MM.1S (cell line): ENCODE measurements around the gene IL1RAP.

Experiments used
- DNase-seq: peaks from one replicate; pipeline ENCODE4 v3.0.0-alpha.2; 2015
- H2AFZ ChIP-seq: fragments of 300-600 bp; sonication (generic); 2 replicates; pipeline ENCODE4 v1.6.0; 2016; ENCODE audit warnings: antibody characterized with exemption, low read length
- H3F3A ChIP-seq: fragments of 300-600 bp; sonication (generic); 2 replicates; pipeline ENCODE4 v1.6.1; 2016; ENCODE audit warnings: mild to moderate bottlenecking, antibody characterized with exemption, low read length, moderate library complexity, mixed read lengths; ENCODE audit not compliant: insufficient read depth
- H3K27ac ChIP-seq: fragments of 300-600 bp; sonication (generic); 2 replicates; pipeline ENCODE4 v1.5.1; 2016; ENCODE audit warnings: mild to moderate bottlenecking, low read length
- H3K27me3 ChIP-seq: fragments of 300-600 bp; sonication (generic); replicated peaks from 2 replicates; pipeline ENCODE4 v1.6.0; 2016; ENCODE audit warnings: low read length; ENCODE audit not compliant: insufficient read depth
- H3K36me3 ChIP-seq: fragments of 300-600 bp; sonication (generic); replicated peaks from 2 replicates; pipeline ENCODE4 v1.6.1; 2016; ENCODE audit warnings: mild to moderate bottlenecking, low read length, mixed read lengths; ENCODE audit not compliant: insufficient read depth
- H3K4me1 ChIP-seq: fragments of 300-600 bp; sonication (generic); 2 replicates; pipeline ENCODE4 v1.6.1; 2016; ENCODE audit warnings: low read length, mixed read lengths
- H3K4me2 ChIP-seq: fragments of 300-600 bp; sonication (generic); 2 replicates; pipeline ENCODE4 v1.6.0; 2016; ENCODE audit warnings: low read depth, low read length
- H3K4me3 ChIP-seq: fragments of 300-600 bp; sonication (generic); 2 replicates; pipeline ENCODE4 v1.5.1; 2016; ENCODE audit warnings: low read length, mixed read lengths
- H3K79me2 ChIP-seq: fragments of 300-600 bp; sonication (generic); 2 replicates; pipeline ENCODE4 v1.6.1; 2016; ENCODE audit warnings: mixed run types, low read length, mixed read lengths
- H3K9ac ChIP-seq: fragments of 300-600 bp; sonication (generic); 2 replicates; pipeline ENCODE4 v1.6.1; 2016; ENCODE audit warnings: low read length, mixed read lengths
- H3K9me2 ChIP-seq: fragments of 300-600 bp; sonication (generic); replicated peaks from 2 replicates; pipeline ENCODE4 v1.6.1; 2016; ENCODE audit warnings: mild to moderate bottlenecking, low read length, mixed read lengths; ENCODE audit not compliant: insufficient read depth
- H3K9me3 ChIP-seq: fragments of 300-600 bp; sonication (generic); replicated peaks from 2 replicates; pipeline ENCODE4 v1.6.1; 2016; ENCODE audit warnings: mild to moderate bottlenecking, low read length, mixed read lengths; ENCODE audit not compliant: insufficient read depth
- H4K20me1 ChIP-seq: fragments of 300-600 bp; sonication (generic); 2 replicates; pipeline ENCODE4 v1.6.1; 2016; ENCODE audit warnings: mild to moderate bottlenecking, low read length, moderate library complexity, mixed read lengths; ENCODE audit not compliant: insufficient read depth
- EZH2 ChIP-seq: fragments of 300-600 bp; sonication (generic); optimal IDR thresholded peaks from 2 replicates; pipeline ENCODE3; 2017; ENCODE audit warnings: low read depth, mild to moderate bottlenecking, antibody characterized with exemption, low read length, mixed read lengths
- EZH2phosphoT487 ChIP-seq: fragments of 300-600 bp; sonication (generic); IDR thresholded peaks from 2 replicates; pipeline ENCODE4 v1.6.1; 2018; ENCODE audit warnings: antibody characterized with exemption, low read length
- TF ChIP-seq, protein P1 (sequence below): fragments of 300-600 bp; sonication (generic); IDR thresholded peaks from 2 replicates; pipeline ENCODE4 v1.5.1; 2016; ENCODE audit warnings: antibody characterized with exemption, low read length, mixed read lengths

The IL1RAP gene

DNA sequence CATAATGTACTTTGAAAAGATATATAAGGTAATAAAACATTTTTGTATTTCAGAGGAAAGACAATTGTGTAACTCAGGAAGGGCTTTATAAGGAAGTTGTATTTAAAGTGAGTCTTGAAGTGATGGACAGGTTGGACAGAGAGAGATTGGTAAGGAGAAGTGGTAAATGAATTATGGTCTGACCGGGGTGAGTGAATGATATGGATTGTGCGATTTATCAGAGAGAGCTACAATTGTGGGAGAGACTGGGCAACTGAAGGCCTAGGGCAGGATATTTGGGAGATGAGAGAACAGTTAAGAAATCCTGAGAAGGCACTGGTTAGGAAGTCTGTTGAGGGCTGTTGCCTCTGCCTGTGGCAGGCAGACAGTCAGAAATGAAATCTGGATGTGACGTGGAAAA is 14.8 kb downstream of the IL1RAP start:
- Histone ChIP-seq H3K4me2 (no peak overlapping the region), H3K79me2 (no peaks in the 10 kb centered on the region)

DNA sequence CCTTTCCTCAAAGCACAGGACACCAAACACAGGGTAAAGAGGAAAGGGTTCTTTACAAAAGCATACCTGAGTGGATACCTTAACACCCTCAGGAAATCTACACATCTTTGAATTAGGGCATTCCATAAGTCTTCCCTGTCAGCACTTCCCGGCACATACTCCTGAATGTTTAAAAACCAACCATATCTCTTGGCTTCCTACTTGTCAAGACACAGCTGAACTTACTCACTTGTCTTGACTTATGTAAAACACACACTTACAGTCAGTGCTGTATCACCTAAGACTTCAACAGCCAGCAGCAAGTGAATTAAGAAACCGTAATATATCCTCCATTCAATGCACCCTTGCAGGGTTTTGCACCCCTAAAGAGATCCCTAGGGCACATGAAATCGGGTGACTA is 17.5 kb downstream of the IL1RAP start:
- Histone ChIP-seq H3K4me2 (no peak overlapping the region), H3K9me3 (no peaks in the 10 kb centered on the region), H3K27me3 (no peaks in the 10 kb centered on the region), H4K20me1 (no peaks in the 10 kb centered on the region), H3K4me3 (no peak overlapping the region), H3K36me3 (no peaks in the 10 kb centered on the region), H3K4me1 (no peaks in the 10 kb centered on the region), H3K9ac (no peak overlapping the region), H3K9me2 (no peaks in the 10 kb centered on the region), H3K27ac (no peak overlapping the region), H3F3A (no peaks in the 10 kb centered on the region), H3K79me2 (no peaks in the 10 kb centered on the region), H2AFZ (no peak overlapping the region)
- TF ChIP-seq EZH2: no peak
- TF ChIP-seq, protein P1, sequence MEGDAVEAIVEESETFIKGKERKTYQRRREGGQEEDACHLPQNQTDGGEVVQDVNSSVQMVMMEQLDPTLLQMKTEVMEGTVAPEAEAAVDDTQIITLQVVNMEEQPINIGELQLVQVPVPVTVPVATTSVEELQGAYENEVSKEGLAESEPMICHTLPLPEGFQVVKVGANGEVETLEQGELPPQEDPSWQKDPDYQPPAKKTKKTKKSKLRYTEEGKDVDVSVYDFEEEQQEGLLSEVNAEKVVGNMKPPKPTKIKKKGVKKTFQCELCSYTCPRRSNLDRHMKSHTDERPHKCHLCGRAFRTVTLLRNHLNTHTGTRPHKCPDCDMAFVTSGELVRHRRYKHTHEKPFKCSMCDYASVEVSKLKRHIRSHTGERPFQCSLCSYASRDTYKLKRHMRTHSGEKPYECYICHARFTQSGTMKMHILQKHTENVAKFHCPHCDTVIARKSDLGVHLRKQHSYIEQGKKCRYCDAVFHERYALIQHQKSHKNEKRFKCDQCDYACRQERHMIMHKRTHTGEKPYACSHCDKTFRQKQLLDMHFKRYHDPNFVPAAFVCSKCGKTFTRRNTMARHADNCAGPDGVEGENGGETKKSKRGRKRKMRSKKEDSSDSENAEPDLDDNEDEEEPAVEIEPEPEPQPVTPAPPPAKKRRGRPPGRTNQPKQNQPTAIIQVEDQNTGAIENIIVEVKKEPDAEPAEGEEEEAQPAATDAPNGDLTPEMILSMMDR: no peak
- no peak for TF ChIP-seq EZH2phosphoT487
- no peak for DNase-seq

More for the DNA sequence above, 14.8 kb downstream of the IL1RAP start:
- Histone ChIP-seq H3F3A (no peaks in the 10 kb centered on the region), H3K4me3 (no peak overlapping the region), H3K27me3 (no peaks in the 10 kb centered on the region), H3K9me3 (no peaks in the 10 kb centered on the region), H3K9me2 (no peaks in the 10 kb centered on the region), H3K9ac (no peak overlapping the region), H2AFZ (no peak overlapping the region), H3K36me3 (no peaks in the 10 kb centered on the region), H3K27ac (no peak overlapping the region), H3K4me1 (no peaks in the 10 kb centered on the region), H4K20me1 (no peaks in the 10 kb centered on the region)
- DNase-seq: no peak
- TF ChIP-seq, protein P1: no peak
- TF ChIP-seq EZH2phosphoT487: no peak
- TF ChIP-seq EZH2: no peak

DNA sequence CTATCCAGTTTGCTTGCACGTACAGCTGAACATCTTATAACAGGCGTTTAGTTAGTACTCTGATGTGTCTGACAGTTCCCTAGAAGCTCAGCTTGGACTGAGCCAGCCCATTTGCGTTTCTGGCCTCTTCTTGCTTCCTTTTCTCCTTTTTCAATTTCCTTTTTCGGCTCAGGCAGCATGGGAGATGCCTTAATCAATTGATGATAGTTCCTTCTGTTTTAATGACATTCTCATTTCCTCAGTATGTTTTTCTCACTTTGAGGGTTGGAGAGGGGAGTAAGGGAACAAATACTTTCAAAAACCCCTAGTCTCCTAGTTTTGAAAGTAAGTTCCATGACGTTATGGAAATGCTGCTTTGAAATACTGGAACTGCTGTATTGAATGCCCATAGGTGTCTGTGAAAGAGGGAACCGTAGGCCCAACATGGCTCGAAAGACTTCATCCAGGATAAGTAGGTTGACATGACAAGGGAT is 18.9 kb downstream of the IL1RAP start:
- H3K4me3 ChIP-seq: no peak overlapping the region
- no peaks in the 10 kb centered on the region for H3K9me2 ChIP-seq
- no peak overlapping the region for H3K9ac ChIP-seq
- no peaks in the 10 kb centered on the region for H3K9me3 ChIP-seq
- H3K4me2 ChIP-seq: no peak overlapping the region
- H3K79me2 ChIP-seq: no peaks in the 10 kb centered on the region
- no peaks in the 10 kb centered on the region for H3F3A ChIP-seq
- no peak for TF ChIP-seq EZH2
- H4K20me1 ChIP-seq: no peaks in the 10 kb centered on the region
- H3K27me3 ChIP-seq: no peaks in the 10 kb centered on the region
- no peak overlapping the region for H3K27ac ChIP-seq
- no peak overlapping the region for H2AFZ ChIP-seq
- no peaks in the 10 kb centered on the region for H3K4me1 ChIP-seq
- no peaks in the 10 kb centered on the region for H3K36me3 ChIP-seq
- DNase-seq: no peak

DNA sequence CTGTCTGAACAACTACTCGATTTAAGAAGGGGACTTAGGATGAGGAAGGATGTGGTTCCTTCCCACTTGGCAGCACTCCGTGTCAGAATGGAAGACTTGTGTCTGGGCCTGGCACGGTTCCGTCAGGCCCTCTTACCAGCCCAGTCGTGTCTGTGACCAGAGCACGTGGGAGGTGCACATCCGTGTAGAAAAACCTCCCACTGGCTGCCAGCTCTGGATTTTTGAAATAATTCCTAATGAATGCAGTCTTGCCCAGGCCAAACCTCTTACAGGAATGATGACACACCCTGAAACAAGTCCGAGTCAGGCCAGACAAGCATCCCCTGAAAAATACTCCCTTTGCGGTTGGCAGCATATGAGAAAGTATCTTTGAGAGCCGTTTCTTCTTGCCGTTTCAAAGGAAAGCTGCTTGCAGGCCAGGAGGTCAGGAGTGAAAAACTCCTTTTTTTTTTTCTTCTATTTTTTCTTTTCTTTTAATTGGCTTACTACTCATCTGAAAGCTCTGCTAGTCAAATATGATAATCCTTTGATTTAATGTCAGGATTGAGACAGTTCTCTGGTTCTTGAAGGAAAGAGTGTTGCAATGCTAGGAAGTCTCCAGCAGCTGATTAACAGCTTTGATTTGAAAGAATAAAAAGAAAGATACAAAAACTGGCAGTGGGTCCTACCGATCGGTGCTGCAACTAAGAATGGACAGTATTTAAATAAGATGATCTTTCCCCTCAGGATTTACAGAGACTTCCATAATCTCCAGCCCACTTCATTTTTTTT is 19.8 kb downstream of the IL1RAP start:
- H3K9me2 ChIP-seq: no peaks in the 10 kb centered on the region
- H3K9me3 ChIP-seq: no peaks in the 10 kb centered on the region
- H3K27ac ChIP-seq: no peak overlapping the region
- no peaks in the 10 kb centered on the region for H3K4me1 ChIP-seq
- no peak for DNase-seq
- TF ChIP-seq EZH2phosphoT487 (no peak), EZH2 (no peak)
- H3K27me3 ChIP-seq: no peaks in the 10 kb centered on the region
- H3K9ac ChIP-seq: no peak overlapping the region
- H3K4me2 ChIP-seq: no peak overlapping the region
- no peaks in the 10 kb centered on the region for H4K20me1 ChIP-seq
- no peaks in the 10 kb centered on the region for H3F3A ChIP-seq
- no peak overlapping the region for H2AFZ ChIP-seq
- H3K79me2 ChIP-seq: no peaks in the 10 kb centered on the region
- no peaks in the 10 kb centered on the region for H3K36me3 ChIP-seq
- no peak overlapping the region for H3K4me3 ChIP-seq
